Ovary (tissue), 3 donors: ENCODE data around the gene PERCC1.

Experiments
- EP300 ChIP-seq: sonication (generic); formaldehyde crosslinking; IDR thresholded peaks from one replicate; pipeline ENCODE4 v1.6.1; 2017; ENCODE audit warnings: antibody characterized with exemption
- TF ChIP-seq, protein P1 (sequence below), 3 donors: fragments of 450-650 bp in 2 of 3; fragments of 200-600 bp in 1 of 3; IDR thresholded peaks; one replicate each; pipeline versions ENCODE4 v1.5.1 to v1.8.0; 2016 to 2022; ENCODE audit warnings: antibody characterized with exemption in 3 of 3, mild to moderate bottlenecking in 1 of 3
- donor health status: DM: no; HTN: no; CAD: no.

DNA sequence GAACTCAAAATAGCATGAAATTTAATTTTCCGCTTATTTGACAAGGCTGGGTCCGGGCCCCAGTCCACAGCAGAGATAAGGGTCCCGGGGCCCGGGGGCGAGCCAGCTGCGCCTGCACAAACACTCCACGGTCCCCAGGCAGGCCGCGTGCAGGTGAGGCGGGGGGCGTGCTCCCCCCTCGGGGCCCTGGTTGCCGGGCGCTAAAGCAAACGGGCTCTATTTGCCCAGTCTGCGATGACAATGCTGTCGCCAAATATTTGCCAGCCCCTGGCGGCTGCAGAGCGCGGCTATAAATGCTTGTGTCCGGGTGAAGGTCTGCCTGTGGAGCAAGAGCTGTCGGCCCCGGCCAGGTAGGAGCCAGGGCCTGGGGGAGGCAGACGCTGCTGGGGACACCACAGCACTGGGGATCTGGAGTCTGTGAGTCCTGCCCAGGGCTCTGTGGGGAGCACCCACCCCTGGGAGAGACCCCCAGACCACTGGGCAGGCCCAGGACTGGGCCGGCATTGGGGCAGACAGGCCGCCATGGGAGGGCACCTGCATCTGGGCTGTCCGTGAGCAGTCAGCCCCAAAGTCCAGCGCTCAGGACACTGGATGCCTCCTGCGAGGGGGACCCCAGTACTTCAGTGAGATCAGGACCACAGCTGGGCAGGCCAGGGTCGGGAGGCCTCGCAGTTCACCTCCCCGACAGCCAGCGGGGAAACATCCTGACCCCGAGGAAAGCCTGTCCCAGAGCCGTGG is at the start of gene PERCC1:
- TF ChIP-seq, protein P1, sequence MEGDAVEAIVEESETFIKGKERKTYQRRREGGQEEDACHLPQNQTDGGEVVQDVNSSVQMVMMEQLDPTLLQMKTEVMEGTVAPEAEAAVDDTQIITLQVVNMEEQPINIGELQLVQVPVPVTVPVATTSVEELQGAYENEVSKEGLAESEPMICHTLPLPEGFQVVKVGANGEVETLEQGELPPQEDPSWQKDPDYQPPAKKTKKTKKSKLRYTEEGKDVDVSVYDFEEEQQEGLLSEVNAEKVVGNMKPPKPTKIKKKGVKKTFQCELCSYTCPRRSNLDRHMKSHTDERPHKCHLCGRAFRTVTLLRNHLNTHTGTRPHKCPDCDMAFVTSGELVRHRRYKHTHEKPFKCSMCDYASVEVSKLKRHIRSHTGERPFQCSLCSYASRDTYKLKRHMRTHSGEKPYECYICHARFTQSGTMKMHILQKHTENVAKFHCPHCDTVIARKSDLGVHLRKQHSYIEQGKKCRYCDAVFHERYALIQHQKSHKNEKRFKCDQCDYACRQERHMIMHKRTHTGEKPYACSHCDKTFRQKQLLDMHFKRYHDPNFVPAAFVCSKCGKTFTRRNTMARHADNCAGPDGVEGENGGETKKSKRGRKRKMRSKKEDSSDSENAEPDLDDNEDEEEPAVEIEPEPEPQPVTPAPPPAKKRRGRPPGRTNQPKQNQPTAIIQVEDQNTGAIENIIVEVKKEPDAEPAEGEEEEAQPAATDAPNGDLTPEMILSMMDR (IDR thresholded peaks at IDR 0.05): no peak
- no peak for TF ChIP-seq EP300
